ENCODE results near the gene RAD21L1.

The RAD21L1 gene

GRCh38 chr20:1298166-1298565 lies 72.3 kb downstream of the RAD21L1 start:
- no peak for TF ChIP-seq CTCF (IDR thresholded peaks at IDR 0.05; ENCODE audit: low read depth, low read length)
- no peak for DNase-seq (ENCODE audit: extremely low read depth, low read depth)

- no peak for DNase-seq (ENCODE audit: extremely low read depth, low read depth)
- no peak for TF ChIP-seq CTCF (IDR thresholded peaks at IDR 0.05; ENCODE audit: low read depth, low read length)
These were observed 73.2 kb downstream of the RAD21L1 start for GRCh38 chr20:1298888-1299511.

GRCh38 chr20:1299522-1299921 lies 73.7 kb downstream of the RAD21L1 start:
- DNase-seq (ENCODE audit: extremely low read depth, low read depth) = no peak
- no peak; the same call in 1 of the 2 replicates for TF ChIP-seq CTCF (IDR thresholded peaks at IDR 0.05; ENCODE audit: low read depth, low read length)

GRCh38 chr20:1300083-1300840 lies 74.4 kb downstream of the RAD21L1 start:
- DNase-seq (ENCODE audit: extremely low read depth, low read depth) = no peak
- no peak for TF ChIP-seq CTCF (IDR thresholded peaks at IDR 0.05; ENCODE audit: low read depth, low read length)

- DNase-seq (ENCODE audit: extremely low read depth, low read depth) = no peak
- no peak for TF ChIP-seq CTCF (IDR thresholded peaks at IDR 0.05; ENCODE audit: low read depth, low read length)
These were observed 75.2 kb downstream of the RAD21L1 start for GRCh38 chr20:1301031-1301529.

GRCh38 chr20:1302685-1303541 lies 77.1 kb downstream of the RAD21L1 start:
- no peak for DNase-seq (ENCODE audit: extremely low read depth, low read depth)
- TF ChIP-seq CTCF (IDR thresholded peaks at IDR 0.05; ENCODE audit: low read depth, low read length) = no peak

Data from AG09319 (cell line).